Prostate gland (tissue), 2 donors: ENCODE measurements around the gene SSTR5. TPM values are rescaled to one million over a fixed set of nuclear protein-coding genes. Genes with fewer than 3 reads are reported as not detected.

Experiments
- DNase-seq: peaks from one replicate; pipeline ENCODE4 v3.0.0-alpha.2; 2019; ENCODE audit warnings: low spot score
- H3K27ac ChIP-seq, 2 donors: fragments of 200-600 bp; sonication (generic); 2 replicates each; pipeline ENCODE4 v1.5.1; 2017 to 2019
- H3K27me3 ChIP-seq: fragments of 200-600 bp; sonication (generic); replicated peaks from 2 replicates; pipeline ENCODE4 v1.5.1; 2019; ENCODE audit not compliant: insufficient read depth
- H3K36me3 ChIP-seq, 2 donors: fragments of 200-600 bp; sonication (generic); 1 replicate in 1 of 2; 2 replicates in 1 of 2; pipeline versions ENCODE4 v1.5.1 to v1.8.1; 2017 to 2019
- H3K4me1 ChIP-seq: fragments of 200-600 bp; sonication (generic); replicated peaks from 2 replicates; pipeline ENCODE4 v1.5.1; 2019
- H3K4me3 ChIP-seq, 2 donors: fragments of 200-600 bp; sonication (generic); 2 replicates each; pipeline ENCODE4 v1.5.1; 2017 to 2019
- H3K9me3 ChIP-seq: fragments of 200-600 bp; sonication (generic); 2 replicates; pipeline ENCODE4 v1.5.1; 2017
- POLR2A ChIP-seq: fragments of 450-650 bp; IDR thresholded peaks from one replicate; pipeline ENCODE4 v1.6.1; 2016; ENCODE audit warnings: antibody characterized with exemption, mild to moderate bottlenecking
- POLR2AphosphoS5 ChIP-seq: sonication (generic); formaldehyde crosslinking; IDR thresholded peaks from one replicate; pipeline ENCODE4 v1.6.1; 2017; ENCODE audit warnings: antibody characterized with exemption
- WGBS: methylation state at CpG from one replicate; pipeline ENCODE4 v1.1.5; 2018; 5-methylcytosine and 5-hydroxymethylcytosine counted together
- intact Hi-C: fragments of 100-400 bp; cut with DNase I; formaldehyde crosslinking; loops from one replicate; pipeline ENCODE4 v1.14.2; 2022
- total RNA-seq, 2 donors: library from RNA; depleted of rRNA; stranded (reverse); fragments of >200 nt; gene quantifications; one replicate each; pipeline ENCODE4 v1.1.0, GENCODE V29; 2016
- TF ChIP-seq, protein P1 (sequence below), 4 experiments: fragments of 200-600 bp in 2 of 4; fragments of 450-650 bp in 2 of 4; sonication (generic) in 2 of 4; IDR thresholded peaks; 1 replicate in 3 of 4; 2 replicates in 1 of 4; pipeline ENCODE4 v1.5.1; 2016 to 2019; ENCODE audit warnings: antibody characterized with exemption in 4 of 4, mild to moderate bottlenecking in 2 of 4, moderate library complexity in 2 of 4

The SSTR5 gene
- total RNA-seq, 2 donors from 2014 or later = 1.1 to 1.8 TPM

DNA sequence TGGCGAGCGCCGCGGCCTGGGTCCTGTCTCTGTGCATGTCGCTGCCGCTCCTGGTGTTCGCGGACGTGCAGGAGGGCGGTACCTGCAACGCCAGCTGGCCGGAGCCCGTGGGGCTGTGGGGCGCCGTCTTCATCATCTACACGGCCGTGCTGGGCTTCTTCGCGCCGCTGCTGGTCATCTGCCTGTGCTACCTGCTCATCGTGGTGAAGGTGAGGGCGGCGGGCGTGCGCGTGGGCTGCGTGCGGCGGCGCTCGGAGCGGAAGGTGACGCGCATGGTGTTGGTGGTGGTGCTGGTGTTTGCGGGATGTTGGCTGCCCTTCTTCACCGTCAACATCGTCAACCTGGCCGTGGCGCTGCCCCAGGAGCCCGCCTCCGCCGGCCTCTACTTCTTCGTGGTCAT lies 6.8 kb downstream of the SSTR5 start:
- no peaks in the 10 kb centered on the region for H3K27me3 ChIP-seq
- H3K9me3 ChIP-seq = no peaks in the 10 kb centered on the region
- peak overlapping the region in 1 of 2 donors; percentile 66 for H3K27ac ChIP-seq
- peaks cover 17% of the 10 kb centered on the region for H3K4me1 ChIP-seq
- H3K36me3 ChIP-seq = no peaks in the 10 kb centered on the region
- H3K4me3 ChIP-seq = no peak overlapping the region
- TF ChIP-seq POLR2AphosphoS5 = no peak
- TF ChIP-seq, protein P1, sequence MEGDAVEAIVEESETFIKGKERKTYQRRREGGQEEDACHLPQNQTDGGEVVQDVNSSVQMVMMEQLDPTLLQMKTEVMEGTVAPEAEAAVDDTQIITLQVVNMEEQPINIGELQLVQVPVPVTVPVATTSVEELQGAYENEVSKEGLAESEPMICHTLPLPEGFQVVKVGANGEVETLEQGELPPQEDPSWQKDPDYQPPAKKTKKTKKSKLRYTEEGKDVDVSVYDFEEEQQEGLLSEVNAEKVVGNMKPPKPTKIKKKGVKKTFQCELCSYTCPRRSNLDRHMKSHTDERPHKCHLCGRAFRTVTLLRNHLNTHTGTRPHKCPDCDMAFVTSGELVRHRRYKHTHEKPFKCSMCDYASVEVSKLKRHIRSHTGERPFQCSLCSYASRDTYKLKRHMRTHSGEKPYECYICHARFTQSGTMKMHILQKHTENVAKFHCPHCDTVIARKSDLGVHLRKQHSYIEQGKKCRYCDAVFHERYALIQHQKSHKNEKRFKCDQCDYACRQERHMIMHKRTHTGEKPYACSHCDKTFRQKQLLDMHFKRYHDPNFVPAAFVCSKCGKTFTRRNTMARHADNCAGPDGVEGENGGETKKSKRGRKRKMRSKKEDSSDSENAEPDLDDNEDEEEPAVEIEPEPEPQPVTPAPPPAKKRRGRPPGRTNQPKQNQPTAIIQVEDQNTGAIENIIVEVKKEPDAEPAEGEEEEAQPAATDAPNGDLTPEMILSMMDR (IDR thresholded peaks at IDR 0.05) = no peak
- TF ChIP-seq POLR2A = no peak
- WGBS = 96% methylated on average over 43 of the region's 43 CpGs
- no peak for DNase-seq
- intact Hi-C loops = no loop called here

- 90% methylated on average over 45 of the region's 45 CpGs for WGBS
Measured at GRCh38 chr16:1079786-1080525, 7.4 kb downstream of the SSTR5 start.

DNA sequence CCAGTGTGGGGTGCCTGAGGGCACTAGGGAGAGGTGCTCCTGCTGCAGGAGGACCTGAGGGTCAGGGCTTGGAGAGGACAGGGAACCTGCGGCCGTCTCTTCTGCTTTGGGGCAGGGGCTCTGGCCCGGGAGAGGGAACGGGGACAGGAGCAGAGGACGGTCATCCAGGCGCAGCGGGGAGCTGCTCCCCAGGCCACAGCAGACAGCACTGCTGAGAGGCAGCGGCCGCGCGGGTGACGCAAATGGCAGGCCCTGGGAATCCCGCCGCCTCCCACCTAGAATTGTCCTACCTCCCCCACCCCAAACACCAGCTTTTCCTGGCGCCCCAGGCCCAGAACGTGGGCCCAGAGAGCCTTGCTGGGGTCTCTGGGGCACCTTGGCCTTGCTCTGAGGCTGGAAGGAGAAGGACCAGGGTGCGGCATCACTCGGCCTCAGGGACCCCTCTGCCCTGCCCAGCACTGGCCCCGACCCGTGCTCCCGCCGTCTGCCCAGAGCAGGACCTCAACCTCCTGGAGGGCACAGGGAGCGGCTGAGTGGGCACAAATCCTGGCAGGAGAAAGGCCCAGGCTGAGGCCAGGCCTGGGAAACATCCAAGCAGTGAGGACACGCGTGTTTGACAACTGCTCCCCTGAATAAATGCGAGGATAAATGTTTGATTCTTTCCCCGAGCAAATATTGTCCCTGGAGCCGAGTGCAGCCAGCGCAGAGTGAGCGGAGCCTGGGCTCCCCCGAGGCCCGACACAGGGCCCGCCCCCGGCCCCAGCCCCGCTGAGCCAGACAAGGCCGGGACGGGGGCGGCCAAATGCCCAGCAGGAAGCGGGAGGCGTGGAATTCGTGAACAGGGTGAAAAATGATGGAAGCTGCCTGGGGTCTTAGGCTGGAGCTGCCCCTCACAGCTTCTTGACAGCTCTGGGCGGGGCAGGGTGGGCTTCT lies 8.5 kb downstream of the SSTR5 start:
- no peak overlapping the region for H3K27ac ChIP-seq
- intact Hi-C loops = no loop called here
- 47% methylated on average over 41 of the region's 42 CpGs for WGBS
- H3K4me3 ChIP-seq = no peak overlapping the region
- no peak for DNase-seq
- peaks cover 17% of the 10 kb centered on the region for H3K4me1 ChIP-seq
- no peaks in the 10 kb centered on the region for H3K9me3 ChIP-seq
- H3K36me3 ChIP-seq = no peaks in the 10 kb centered on the region
- no peaks in the 10 kb centered on the region for H3K27me3 ChIP-seq
- TF ChIP-seq, protein P1 (IDR thresholded peaks at IDR 0.05) = no peak
- no peak for TF ChIP-seq POLR2AphosphoS5
- TF ChIP-seq POLR2A = no peak

More at GRCh38 chr16:1079786-1080525, 7.4 kb downstream of the SSTR5 start:
- Histone ChIP-seq H3K36me3 (no peaks in the 10 kb centered on the region), H3K4me3 (no peak overlapping the region), H3K4me1 (peaks cover 17% of the 10 kb centered on the region), H3K9me3 (no peaks in the 10 kb centered on the region), H3K27ac (no peak overlapping the region), H3K27me3 (no peaks in the 10 kb centered on the region)
- TF ChIP-seq, protein P1 (IDR thresholded peaks at IDR 0.05) = no peak
- TF ChIP-seq POLR2AphosphoS5 = no peak
- TF ChIP-seq POLR2A = no peak
- no peak for DNase-seq
- intact Hi-C loops = no loop called here

GRCh38 chr16:1081734-1082265 lies 9.3 kb downstream of the SSTR5 start:
- H3K36me3 ChIP-seq = no peaks in the 10 kb centered on the region
- no peak overlapping the region for H3K4me3 ChIP-seq
- H3K27ac ChIP-seq = no peak overlapping the region
- peaks cover 17% of the 10 kb centered on the region for H3K4me1 ChIP-seq
- H3K9me3 ChIP-seq = no peaks in the 10 kb centered on the region
- DNase-seq = no peak
- no peaks in the 10 kb centered on the region for H3K27me3 ChIP-seq
- no peak for TF ChIP-seq POLR2A
- TF ChIP-seq, protein P1 (IDR thresholded peaks at IDR 0.05) = no peak
- TF ChIP-seq POLR2AphosphoS5 = no peak
- 78% methylated on average over 22 of the region's 22 CpGs for WGBS
- intact Hi-C loops = no loop called here
